Nephron progenitor cell (in vitro differentiated cells): ENCODE results near the gene COL18A1.
A peak's percentile ranks its signal among the peaks of the same experiment; 100 is the strongest.

Experiments
- DNase-seq: peaks from one replicate; pipeline ENCODE4 v3.0.0; 2021
- H3K27ac Mint-ChIP-seq: 2 replicates; pipeline ENCODE4 v1.8.0; 2021; ENCODE audit warnings: mild to moderate bottlenecking, moderate library complexity, mixed read lengths
- H3K27me3 Mint-ChIP-seq: 2 replicates; pipeline ENCODE4 v1.8.0; 2021; ENCODE audit warnings: mild to moderate bottlenecking, low read depth, mixed read lengths; ENCODE audit not compliant: poor library complexity
- H3K36me3 Mint-ChIP-seq: 2 replicates; pipeline ENCODE4 v1.8.0; 2021; ENCODE audit warnings: low read depth, mixed read lengths
- H3K4me1 Mint-ChIP-seq: 2 replicates; pipeline ENCODE4 v1.8.0; 2021; ENCODE audit warnings: mixed read lengths
- H3K4me3 Mint-ChIP-seq: 2 replicates; pipeline ENCODE4 v1.8.0; 2021; ENCODE audit warnings: mild to moderate bottlenecking, moderate library complexity, mixed read lengths
- H3K9me3 Mint-ChIP-seq: 2 replicates; pipeline ENCODE4 v1.8.0; 2021; ENCODE audit warnings: mild to moderate bottlenecking, moderate library complexity, mixed read lengths
- CTCF ChIP-seq: fragments of 200-600 bp; sonication (generic); IDR thresholded peaks from 2 replicates; pipeline ENCODE4 v1.5.0; 2021; ENCODE audit warnings: antibody characterized with exemption

The COL18A1 gene

GRCh38 chr21:45408801-45409261 is 3.9 kb downstream of the COL18A1 start:
- no peak for TF ChIP-seq CTCF
- Mint-ChIP-seq H3K36me3 (no peaks in the 10 kb centered on the region), H3K27me3 (peaks cover 6% of the 10 kb centered on the region), H3K4me1 (peaks cover 82% of the 10 kb centered on the region), H3K4me3 (no peak overlapping the region), H3K27ac (no peak overlapping the region), H3K9me3 (no peaks in the 10 kb centered on the region)
- no peak for DNase-seq

- Mint-ChIP-seq H3K27me3 (no peaks in the 10 kb centered on the region), H3K9me3 (no peaks in the 10 kb centered on the region), H3K27ac (no peak overlapping the region), H3K36me3 (no peaks in the 10 kb centered on the region), H3K4me3 (peak overlapping the region; percentile 38), H3K4me1 (peaks cover 84% of the 10 kb centered on the region)
- TF ChIP-seq CTCF, result no peak
- no peak for DNase-seq
Observed at GRCh38 chr21:45409466-45410150, 4.6 kb downstream of the COL18A1 start.

- H3K4me3 Mint-ChIP-seq, result peak overlapping the region; percentile 73
- H3K9me3 Mint-ChIP-seq, result no peaks in the 10 kb centered on the region
- H3K4me1 Mint-ChIP-seq, result peaks cover 90% of the 10 kb centered on the region
- TF ChIP-seq CTCF, result no peak
- no peak for DNase-seq
- peak overlapping the region; percentile 95 for H3K27ac Mint-ChIP-seq
- H3K27me3 Mint-ChIP-seq, result no peaks in the 10 kb centered on the region
- H3K36me3 Mint-ChIP-seq, result no peaks in the 10 kb centered on the region
Observed at GRCh38 chr21:45410151-45410864, 5.3 kb downstream of the COL18A1 start.

GRCh38 chr21:45410865-45411809 is 6.2 kb downstream of the COL18A1 start:
- Mint-ChIP-seq H3K36me3 (no peaks in the 10 kb centered on the region), H3K4me3 (peak overlapping the region; percentile 73), H3K27ac (peak overlapping the region; percentile 95), H3K9me3 (no peaks in the 10 kb centered on the region), H3K27me3 (no peaks in the 10 kb centered on the region), H3K4me1 (peaks cover 89% of the 10 kb centered on the region)
- no peak for TF ChIP-seq CTCF
- DNase-seq, result no peak

- TF ChIP-seq CTCF, result no peak
- peaks cover 88% of the 10 kb centered on the region for H3K4me1 Mint-ChIP-seq
- no peaks in the 10 kb centered on the region for H3K36me3 Mint-ChIP-seq
- no peak for DNase-seq
- H3K27ac Mint-ChIP-seq, result no peak overlapping the region
- H3K9me3 Mint-ChIP-seq, result no peaks in the 10 kb centered on the region
- no peaks in the 10 kb centered on the region for H3K27me3 Mint-ChIP-seq
- no peak overlapping the region for H3K4me3 Mint-ChIP-seq
Observed at GRCh38 chr21:45411810-45412206, 6.8 kb downstream of the COL18A1 start.
